Ovary (tissue), 9 donors: ENCODE data around the gene NHLRC4. TPM values are rescaled to one million over a fixed set of nuclear protein-coding genes. Genes with fewer than 3 reads are reported as not detected.

Experiments used
- DNase-seq, 5 donors: peaks; one replicate each; pipeline ENCODE4 v3.0.0-alpha.2; 2019 to 2020
- H3K27ac ChIP-seq, 2 donors: fragments of 200-600 bp; one replicate each; pipeline versions ENCODE4 v1.5.1 to v1.8.0; 2019 to 2022
- H3K27me3 ChIP-seq: fragments of 200-600 bp; one replicate; pipeline ENCODE4 v1.8.0; 2022
- H3K36me3 ChIP-seq: fragments of 200-600 bp; sonication (generic); one replicate; pipeline ENCODE4 v1.5.1; 2019
- H3K4me1 ChIP-seq: one replicate; pipeline ENCODE4 v1.8.1; 2013; ENCODE audit warnings: mild to moderate bottlenecking, moderate library complexity; ENCODE audit not compliant: insufficient read depth
- H3K4me3 ChIP-seq: fragments of 200-600 bp; sonication (generic); one replicate; pipeline ENCODE4 v1.5.1; 2017
- H3K9me3 ChIP-seq, 2 donors: fragments of 200-600 bp in 1 of 2; sonication (generic) in 1 of 2; one replicate each; pipeline versions ENCODE4 v1.5.1 to v1.8.1; 2013 to 2019; ENCODE audit warnings: mild to moderate bottlenecking in 1 of 2, moderate library complexity in 1 of 2
- CTCF ChIP-seq, 3 donors: fragments of 450-650 bp in 2 of 3; fragments of 200-600 bp in 1 of 3; IDR thresholded peaks; one replicate each; pipeline versions ENCODE4 v1.5.1 to v1.8.0; 2016 to 2022; ENCODE audit warnings: antibody characterized with exemption in 3 of 3, mild to moderate bottlenecking in 1 of 3
- EP300 ChIP-seq: sonication (generic); formaldehyde crosslinking; IDR thresholded peaks from one replicate; pipeline ENCODE4 v1.6.1; 2017; ENCODE audit warnings: antibody characterized with exemption
- POLR2A ChIP-seq: fragments of 450-650 bp; IDR thresholded peaks from one replicate; pipeline ENCODE4 v1.6.1; 2017; ENCODE audit warnings: antibody characterized with exemption, mild to moderate bottlenecking, moderate library complexity
- WGBS, 3 donors: extraction: QIAGEN DNeasy Blood & Tissue Kit in 1 of 3; methylation state at CpG; one replicate each; pipeline versions ENCODE4 v1.1.5 to v1.1.7; 2013 to 2017; 5-methylcytosine and 5-hydroxymethylcytosine counted together
- intact Hi-C, 4 donors: fragments of 100-400 bp; cut with DNase I; formaldehyde crosslinking; loops; one replicate each; pipeline versions ENCODE4 v1.11.0 to v1.15.1; 2022 to 2023
- polyA plus RNA-seq, 2 donors: library from polyadenylated mRNA; stranded (reverse); fragments of 200-250 nt in 1 of 2; fragments of 350-450 nt in 1 of 2; fragmentation: Illumina TruSeq in 1 of 2; extraction: RNeasy Lipid Tissue Mini Kit (QIAGEN cat#74804) in 1 of 2; gene quantifications; one replicate each; pipeline ENCODE4 v1.2.3, GENCODE V29; 2013 to 2014
- total RNA-seq, 7 donors: library from RNA; depleted of rRNA in 2 of 7; stranded (reverse); fragments of >200 nt in 2 of 7; fragmentation: NEBNext Ultra II Directional in 3 of 7; extraction: Animal tissue kit (Norgen Biotek cat#: 25700) in 3 of 7; gene quantifications; one replicate each; pipeline versions ENCODE4 v1.1.0 to v1.2.4, GENCODE V29; 2016 to 2023
- donor health status: DM: no; HTN: no; CAD: no; lungs with moderate emphysema.
- donor health status: DM: no; HTN: no; CAD: no.
- donor health status: Bipolar disorder and iron deficiency.
- donor health status: DM: yes; HTN: yes; CAD: no.
- donor health status: DM: no; HTN: no; CAD: no.
- donor health status: DM: yes; HTN: yes; CAD: no.

Gene NHLRC4
- total and polyA plus RNA-seq, 9 donors = 0.53 to 15.4 (median 5.0) TPM

GRCh38 chr16:590188-590814 is 23.5 kb downstream of the NHLRC4 start:
- TF ChIP-seq EP300 (no peak), POLR2A (no peak), CTCF (IDR thresholded peaks at IDR 0.05) (no peak)
- Histone ChIP-seq H3K4me3 (peak overlapping the region; percentile 86), H3K9me3 (no peaks in the 10 kb centered on the region), H3K27me3 (no peaks in the 10 kb centered on the region), H3K4me1 (peaks cover 13% of the 10 kb centered on the region), H3K36me3 (no peaks in the 10 kb centered on the region), H3K27ac (peak overlapping the region; percentile 41 to 80)
- 0 to 1% (median 0%) methylated on average over 31 to 71 of the region's 71 CpGs for WGBS, 3 donors
- DNase-seq = peak; percentile 43 to 73 (median 62)
- intact Hi-C loops = loop anchor here in 2 of 4 donors (5.0 kb wide), 2 partner anchors 37 to 47 kb away; partner anchors contain the start of gene METTL26 (in 1 of the 2)

GRCh38 chr16:590815-591200 is 24.0 kb downstream of the NHLRC4 start:
- Histone ChIP-seq H3K36me3 (no peaks in the 10 kb centered on the region), H3K9me3 (no peaks in the 10 kb centered on the region), H3K27me3 (no peaks in the 10 kb centered on the region), H3K4me1 (peaks cover 13% of the 10 kb centered on the region), H3K4me3 (peak overlapping the region; percentile 86), H3K27ac (no peak overlapping the region)
- 31 to 46% (median 39%) methylated on average over 10 of the region's 10 CpGs for WGBS, 3 donors
- intact Hi-C loops = loop anchor here in 2 of 4 donors (5.0 kb wide), 2 partner anchors 36 to 46 kb away; partner anchors contain the start of gene METTL26 (in 1 of the 2)
- no peak for DNase-seq
- TF ChIP-seq CTCF (IDR thresholded peaks at IDR 0.05) (no peak), EP300 (no peak), POLR2A (no peak)

- H3K36me3 ChIP-seq = no peaks in the 10 kb centered on the region
- H3K4me1 ChIP-seq = peaks cover 13% of the 10 kb centered on the region
- 68 to 83% (median 71%) methylated on average over 8 of the region's 8 CpGs for WGBS, 3 donors
- intact Hi-C loops = loop anchor here in 2 of 4 donors (5.0 kb wide), 2 partner anchors 36 to 46 kb away; partner anchors contain the start of gene METTL26 (in 1 of the 2)
- H3K27me3 ChIP-seq = no peaks in the 10 kb centered on the region
- no peak overlapping the region for H3K27ac ChIP-seq
- DNase-seq = no peak
- TF ChIP-seq EP300 (no peak), POLR2A (no peak), CTCF (IDR thresholded peaks at IDR 0.05) (no peak)
- H3K9me3 ChIP-seq = no peaks in the 10 kb centered on the region
- peak overlapping the region; percentile 86 for H3K4me3 ChIP-seq
Measured at GRCh38 chr16:591231-591630, 24.4 kb downstream of the NHLRC4 start.

- H3K4me3 ChIP-seq = no peak overlapping the region
- intact Hi-C loops = loop anchor here in 2 of 4 donors (5.0 kb wide), 2 partner anchors 35 to 45 kb away; partner anchors contain the start of gene METTL26 (in 1 of the 2)
- peak in 1 of 5 donors; percentile 29 for DNase-seq
- TF ChIP-seq POLR2A (no peak), CTCF (IDR thresholded peaks at IDR 0.05) (no peak), EP300 (no peak)
- no peaks in the 10 kb centered on the region for H3K27me3 ChIP-seq
- peaks cover 13% of the 10 kb centered on the region for H3K4me1 ChIP-seq
- no peaks in the 10 kb centered on the region for H3K9me3 ChIP-seq
- WGBS, 3 donors = 84 to 86% (median 85%) methylated on average over 15 of the region's 15 CpGs
- H3K36me3 ChIP-seq = no peaks in the 10 kb centered on the region
- no peak overlapping the region for H3K27ac ChIP-seq
Measured at GRCh38 chr16:591892-592517, 25.2 kb downstream of the NHLRC4 start.
